ENCODE data around the gene MRPL48.

The MRPL48 gene

GRCh38 chr11:73839123-73839457, 51.4 kb downstream of the MRPL48 start:
- Histone ChIP-seq H3K36me3 (ENCODE audit: control insufficient read depth, insufficient read depth, low read length) (no peaks in the 10 kb centered on the region), H3K4me1 (no peaks in the 10 kb centered on the region), H3K79me2 (no peaks in the 10 kb centered on the region), H3K27ac (no peak overlapping the region), H3K27me3 (ENCODE audit: control insufficient read depth, insufficient read depth, low read length) (no peaks in the 10 kb centered on the region), H3K9me3 (ENCODE audit: control insufficient read depth, low read length) (no peaks in the 10 kb centered on the region), H2AFZ (no peak overlapping the region), H3K4me2 (ENCODE audit: low read length) (no peak overlapping the region), H3K4me3 (ENCODE audit: low read depth, low read length) (no peak overlapping the region), H3K9ac (no peak overlapping the region)
- no peak for TF ChIP-seq CTCF (IDR thresholded peaks at IDR 0.05)

GRCh38 chr11:73851046-73851764, 63.5 kb downstream of the MRPL48 start:
- Histone ChIP-seq H3K9me3 (ENCODE audit: control insufficient read depth, low read length) (no peaks in the 10 kb centered on the region), H3K79me2 (no peaks in the 10 kb centered on the region), H2AFZ (no peak overlapping the region), H3K9ac (no peak overlapping the region), H3K4me2 (ENCODE audit: low read length) (no peak overlapping the region), H3K27me3 (ENCODE audit: control insufficient read depth, insufficient read depth, low read length) (no peaks in the 10 kb centered on the region), H3K36me3 (ENCODE audit: control insufficient read depth, insufficient read depth, low read length) (no peaks in the 10 kb centered on the region), H3K4me1 (peaks cover 2% of the 10 kb centered on the region), H3K27ac (no peak overlapping the region), H3K4me3 (ENCODE audit: low read depth, low read length) (no peak overlapping the region)
- no peak for TF ChIP-seq CTCF (IDR thresholded peaks at IDR 0.05)

GRCh38 chr11:73852049-73852448, 64.4 kb downstream of the MRPL48 start:
- Histone ChIP-seq H3K27me3 (ENCODE audit: control insufficient read depth, insufficient read depth, low read length) (no peaks in the 10 kb centered on the region), H3K9me3 (ENCODE audit: control insufficient read depth, low read length) (no peaks in the 10 kb centered on the region), H3K4me3 (ENCODE audit: low read depth, low read length) (no peak overlapping the region), H2AFZ (no peak overlapping the region), H3K4me2 (ENCODE audit: low read length) (no peak overlapping the region), H3K9ac (no peak overlapping the region), H3K4me1 (peaks cover 2% of the 10 kb centered on the region), H3K79me2 (no peaks in the 10 kb centered on the region), H3K36me3 (ENCODE audit: control insufficient read depth, insufficient read depth, low read length) (no peaks in the 10 kb centered on the region), H3K27ac (no peak overlapping the region)
- no peak for TF ChIP-seq CTCF (IDR thresholded peaks at IDR 0.05)

GRCh38 chr11:73854680-73855079, 67.0 kb downstream of the MRPL48 start:
- Histone ChIP-seq H3K9me3 (ENCODE audit: control insufficient read depth, low read length) (no peaks in the 10 kb centered on the region), H3K4me3 (ENCODE audit: low read depth, low read length) (no peak overlapping the region)
- no peak for TF ChIP-seq CTCF (IDR thresholded peaks at IDR 0.05)

GRCh38 chr11:73856031-73856567, 68.4 kb downstream of the MRPL48 start:
- Histone ChIP-seq H3K27ac (no peak overlapping the region), H3K4me2 (ENCODE audit: low read length) (no peak overlapping the region), H3K4me1 (peaks cover 5% of the 10 kb centered on the region), H2AFZ (no peak overlapping the region), H3K36me3 (ENCODE audit: control insufficient read depth, insufficient read depth, low read length) (no peaks in the 10 kb centered on the region), H3K9me3 (ENCODE audit: control insufficient read depth, low read length) (no peaks in the 10 kb centered on the region), H3K9ac (no peak overlapping the region), H3K79me2 (no peaks in the 10 kb centered on the region), H3K27me3 (ENCODE audit: control insufficient read depth, insufficient read depth, low read length) (no peaks in the 10 kb centered on the region), H3K4me3 (ENCODE audit: low read depth, low read length) (no peak overlapping the region)
- TF ChIP-seq CTCF (IDR thresholded peaks at IDR 0.05), result no peak

More at GRCh38 chr11:73854680-73855079, 67.0 kb downstream of the MRPL48 start:
- Histone ChIP-seq H3K9ac (no peak overlapping the region), H3K4me2 (ENCODE audit: low read length) (no peak overlapping the region), H2AFZ (no peak overlapping the region), H3K4me1 (peaks cover 2% of the 10 kb centered on the region), H3K27ac (no peak overlapping the region), H3K79me2 (no peaks in the 10 kb centered on the region), H3K27me3 (ENCODE audit: control insufficient read depth, insufficient read depth, low read length) (no peaks in the 10 kb centered on the region), H3K36me3 (ENCODE audit: control insufficient read depth, insufficient read depth, low read length) (no peaks in the 10 kb centered on the region)

Data from parathyroid adenoma (tissue), 2 donors.